Hepatocyte (in vitro differentiated cells): ENCODE data around the gene DCST2. TPM values are rescaled to one million over a fixed set of nuclear protein-coding genes. Genes with fewer than 3 reads are reported as not detected.

Source experiments
- DNase-seq: peaks from one replicate; pipeline ENCODE4 v3.0.0-alpha.2; 2016; ENCODE audit warnings: low spot score
- H2AFZ ChIP-seq: fragments of 200-600 bp; sonication (generic); 2 replicates; pipeline ENCODE4 v1.6.0; 2016; ENCODE audit warnings: antibody characterized with exemption, mild to moderate bottlenecking
- H3K27ac ChIP-seq: fragments of 200-600 bp; sonication (generic); 2 replicates; pipeline ENCODE4 v1.5.1; 2016; ENCODE audit warnings: mild to moderate bottlenecking
- H3K27me3 ChIP-seq: fragments of 200-600 bp; sonication (generic); 2 replicates; pipeline ENCODE4 v1.6.1; 2016
- H3K36me3 ChIP-seq: fragments of 200-600 bp; sonication (generic); replicated peaks from 2 replicates; pipeline ENCODE4 v1.5.1; 2016; ENCODE audit warnings: low read depth; ENCODE audit not compliant: insufficient read depth
- H3K4me1 ChIP-seq: fragments of 200-600 bp; sonication (generic); 2 replicates; pipeline ENCODE4 v1.5.1; 2016; ENCODE audit warnings: mild to moderate bottlenecking, moderate library complexity; ENCODE audit not compliant: insufficient read depth
- H3K4me2 ChIP-seq: fragments of 200-600 bp; sonication (generic); 2 replicates; pipeline ENCODE4 v1.6.0; 2016
- H3K4me3 ChIP-seq: fragments of 200-600 bp; sonication (generic); 2 replicates; pipeline ENCODE4 v1.5.1; 2016; ENCODE audit warnings: mild to moderate bottlenecking
- H3K79me2 ChIP-seq: fragments of 200-600 bp; sonication (generic); 2 replicates; pipeline ENCODE4 v1.6.0; 2017; ENCODE audit warnings: mild to moderate bottlenecking
- H3K9me2 ChIP-seq: fragments of 200-600 bp; sonication (generic); replicated peaks from 2 replicates; pipeline ENCODE4 v1.6.0; 2017; ENCODE audit warnings: mild to moderate bottlenecking; ENCODE audit not compliant: insufficient read depth
- H3K9me3 ChIP-seq: fragments of 200-600 bp; sonication (generic); 2 replicates; pipeline ENCODE4 v1.5.1; 2016; ENCODE audit warnings: low read depth, mild to moderate bottlenecking
- H4K20me1 ChIP-seq: fragments of 200-600 bp; sonication (generic); 2 replicates; pipeline ENCODE4 v1.6.0; 2016; ENCODE audit warnings: mild to moderate bottlenecking; ENCODE audit not compliant: insufficient read depth, poor library complexity, severe bottlenecking
- CTCF ChIP-seq: fragments of 200-600 bp; sonication (generic); IDR thresholded peaks from 2 replicates; pipeline ENCODE4 v1.5.1; 2016; ENCODE audit warnings: antibody characterized with exemption, mild to moderate bottlenecking; ENCODE audit not compliant: poor library complexity
- EZH2 ChIP-seq: fragments of 200-600 bp; sonication (generic); IDR thresholded peaks from 2 replicates; pipeline ENCODE4 v1.6.1; 2016; ENCODE audit warnings: antibody characterized with exemption, mild to moderate bottlenecking, borderline replicate concordance
- EZH2phosphoT487 ChIP-seq: fragments of 200-600 bp; sonication (generic); IDR thresholded peaks from one replicate; pipeline ENCODE4 v1.6.1; 2018; ENCODE audit warnings: antibody characterized with exemption, mild to moderate bottlenecking, low read depth, moderate library complexity; ENCODE audit not compliant: unreplicated experiment, severe bottlenecking
- WGBS: methylation state at CpG from one replicate; pipeline ENCODE4 v1.1.6; 2016; ENCODE audit warnings: low lambda C conversion rate; ENCODE audit errors: missing lambda C conversion rate; 5-methylcytosine and 5-hydroxymethylcytosine counted together
- polyA plus RNA-seq: library from polyadenylated mRNA; unstranded; fragments of >200 nt; fragmentation: Nextera tagmentation; extraction: Ambion mirVana; gene quantifications from 2 replicates; pipeline ENCODE4 v1.2.1, GENCODE V29; 2016
- total RNA-seq: library from RNA; depleted of rRNA; stranded (reverse); fragments of >200 nt; gene quantifications from 2 replicates; pipeline ENCODE4 v1.2.3, GENCODE V29; 2014

DCST2 gene
- total and polyA plus RNA-seq, 2 experiments from 2014 or later, result 0.47 to 1.6 TPM

GRCh38 chr1:155079210-155079486 is 45.6 kb upstream of the DCST2 start:
- Histone ChIP-seq H4K20me1 (no peaks in the 10 kb centered on the region), H2AFZ (no peak overlapping the region), H3K9me3 (no peaks in the 10 kb centered on the region), H3K27me3 (peaks cover 48% of the 10 kb centered on the region), H3K79me2 (no peaks in the 10 kb centered on the region), H3K9me2 (no peaks in the 10 kb centered on the region), H3K4me3 (peak overlapping the region; percentile 49), H3K4me1 (peaks cover 49% of the 10 kb centered on the region), H3K27ac (no peak overlapping the region), H3K4me2 (peak overlapping the region; percentile 99), H3K36me3 (no peaks in the 10 kb centered on the region)
- TF ChIP-seq EZH2 (peak; percentile 51), EZH2phosphoT487 (no peak)
- no peak for DNase-seq
- WGBS, result 4% methylated on average over 9 of the region's 10 CpGs

GRCh38 chr1:155078469-155079209 is 45.1 kb upstream of the DCST2 start, which contains the start of gene EFNA3:
Gene EFNA3, plus strand, starts transcription at chr1:155078837. Its CDS starts 105 bp downstream, at chr1:155078942.
- DNase-seq, result peak; percentile 92
- H3K4me3 ChIP-seq, result peak within 1 kb of the TSS; percentile 49
- no peaks in the 10 kb centered on the region for H3K79me2 ChIP-seq
- WGBS, result 1% methylated on average over 21 of the region's 59 CpGs
- H2AFZ ChIP-seq, result no peak within 1 kb of the TSS
- peaks cover 49% of the 10 kb centered on the region for H3K4me1 ChIP-seq
- peak within 1 kb of the TSS; percentile 99 for H3K4me2 ChIP-seq
- TF ChIP-seq CTCF (no peak), EZH2phosphoT487 (no peak), EZH2 (peak; percentile 50)
- no peaks in the 10 kb centered on the region for H4K20me1 ChIP-seq
- peaks cover 44% of the 10 kb centered on the region for H3K27me3 ChIP-seq
- H3K9me2 ChIP-seq, result no peaks in the 10 kb centered on the region
- H3K27ac ChIP-seq, result peak within 1 kb of the TSS; percentile 65
- no peaks in the 10 kb centered on the region for H3K36me3 ChIP-seq
- no peaks in the 10 kb centered on the region for H3K9me3 ChIP-seq

DNA sequence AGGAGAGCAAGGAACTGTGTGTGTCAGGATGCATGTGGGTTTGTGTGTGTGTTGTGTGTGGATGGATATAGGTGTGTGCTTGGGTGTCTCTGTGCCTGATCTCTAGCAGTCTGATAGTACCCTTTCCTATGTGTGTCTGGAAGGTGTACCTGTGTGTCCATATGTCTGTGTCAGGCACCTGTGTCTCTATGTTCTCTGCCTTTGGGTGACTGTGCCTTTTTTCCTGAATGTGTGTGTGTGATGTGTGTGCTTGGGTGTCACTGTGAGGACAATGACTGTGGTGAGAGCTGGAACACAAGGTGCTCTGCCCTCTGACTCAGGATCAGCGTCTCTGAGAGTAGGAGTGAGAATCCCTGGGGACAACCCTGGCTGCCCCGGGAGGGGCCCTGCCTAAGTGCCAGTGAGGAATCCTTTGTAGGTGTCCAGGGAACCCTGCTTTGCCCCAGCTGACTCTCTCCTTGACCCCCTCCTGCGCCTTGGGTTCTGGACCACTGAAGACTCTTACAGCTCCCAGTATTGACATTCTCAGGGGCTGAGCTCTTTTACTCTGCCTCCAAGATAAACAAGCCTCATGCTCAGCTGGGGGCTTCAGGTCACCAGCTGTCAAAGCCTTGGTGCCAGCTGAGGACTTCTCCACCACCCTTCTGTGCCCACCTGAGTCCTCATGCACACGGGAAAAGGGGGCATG is 44.3 kb upstream of the DCST2 start:
- Histone ChIP-seq H3K4me1 (peaks cover 47% of the 10 kb centered on the region), H3K4me2 (peak overlapping the region; percentile 99), H3K36me3 (no peaks in the 10 kb centered on the region), H3K79me2 (no peaks in the 10 kb centered on the region), H3K9me3 (no peaks in the 10 kb centered on the region), H3K27me3 (peaks cover 37% of the 10 kb centered on the region), H2AFZ (no peak overlapping the region), H3K9me2 (no peaks in the 10 kb centered on the region), H3K4me3 (no peak overlapping the region), H3K27ac (peak overlapping the region; percentile 65), H4K20me1 (no peaks in the 10 kb centered on the region)
- TF ChIP-seq CTCF, result no peak
- no peak for TF ChIP-seq EZH2
- no peak for TF ChIP-seq EZH2phosphoT487
- 48% methylated on average over 4 of the region's 4 CpGs for WGBS
- peak; percentile 59 for DNase-seq

GRCh38 chr1:155077346-155077745 is 43.8 kb upstream of the DCST2 start:
- H3K9me3 ChIP-seq, result no peaks in the 10 kb centered on the region
- H4K20me1 ChIP-seq, result no peaks in the 10 kb centered on the region
- WGBS, result 55% methylated on average over 3 of the region's 3 CpGs
- no peak overlapping the region for H2AFZ ChIP-seq
- H3K27ac ChIP-seq, result peak overlapping the region; percentile 65
- no peak overlapping the region for H3K4me3 ChIP-seq
- H3K27me3 ChIP-seq, result peaks cover 31% of the 10 kb centered on the region
- TF ChIP-seq EZH2phosphoT487, result no peak
- TF ChIP-seq EZH2, result no peak
- no peak for TF ChIP-seq CTCF
- no peaks in the 10 kb centered on the region for H3K79me2 ChIP-seq
- H3K4me2 ChIP-seq, result no peak overlapping the region
- peak; percentile 36 for DNase-seq
- no peaks in the 10 kb centered on the region for H3K9me2 ChIP-seq
- peaks cover 41% of the 10 kb centered on the region for H3K4me1 ChIP-seq
- no peaks in the 10 kb centered on the region for H3K36me3 ChIP-seq
